Fibroblast of skin of abdomen (primary cell): Measurements from ENCODE around the gene BANF1.
"Not testable (repeated sequence)": the region's sequence is repeated elsewhere in the genome, so short reads cannot be mapped to it uniquely, and the experiment has no call there.

ENCODE experiments used
- DNase-seq: peaks from one replicate; pipeline ENCODE4 v3.0.0-alpha.2; 2013

BANF1 gene

DNA sequence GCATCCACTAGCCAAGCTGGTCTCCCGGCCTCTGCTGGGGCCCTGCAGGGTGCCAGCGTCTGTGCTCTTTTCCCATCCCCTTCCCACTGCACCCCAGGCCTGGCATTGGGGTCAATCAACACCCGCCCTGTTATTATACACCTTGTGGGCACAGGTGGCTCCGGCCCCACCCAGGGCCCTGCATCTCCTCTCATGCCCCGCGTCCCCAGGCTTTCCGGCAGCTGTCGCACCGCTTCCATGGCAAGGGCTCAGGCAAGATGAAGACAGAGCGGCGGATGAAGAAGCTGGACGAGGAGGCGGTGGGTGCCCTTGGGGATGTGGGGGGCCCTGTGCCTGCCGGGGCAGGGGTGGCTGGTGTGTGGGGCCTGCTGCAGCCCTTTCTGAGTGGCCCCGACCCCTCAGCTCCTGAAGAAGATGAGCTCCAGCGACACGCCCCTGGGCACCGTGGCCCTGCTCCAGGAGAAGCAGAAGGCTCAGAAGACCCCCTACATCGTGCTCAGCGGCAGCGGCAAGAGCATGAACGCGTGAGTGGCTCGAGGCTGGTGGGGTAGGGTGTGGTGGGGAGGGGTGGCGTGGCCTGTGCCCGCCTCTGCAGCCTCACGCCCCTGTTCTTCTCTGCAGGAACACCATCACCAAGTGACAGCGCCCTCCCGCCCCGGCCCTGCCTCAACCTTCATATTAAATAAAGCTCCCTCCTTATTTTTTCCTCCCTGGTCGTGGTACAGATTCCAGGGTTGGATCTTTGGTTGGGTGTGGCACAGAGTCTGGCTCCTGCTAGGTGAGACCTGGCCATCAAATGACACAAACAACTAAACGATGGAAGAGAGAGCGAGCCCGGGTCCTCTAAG, 23.7 kb upstream of the BANF1 start:
- no peak for DNase-seq

DNA sequence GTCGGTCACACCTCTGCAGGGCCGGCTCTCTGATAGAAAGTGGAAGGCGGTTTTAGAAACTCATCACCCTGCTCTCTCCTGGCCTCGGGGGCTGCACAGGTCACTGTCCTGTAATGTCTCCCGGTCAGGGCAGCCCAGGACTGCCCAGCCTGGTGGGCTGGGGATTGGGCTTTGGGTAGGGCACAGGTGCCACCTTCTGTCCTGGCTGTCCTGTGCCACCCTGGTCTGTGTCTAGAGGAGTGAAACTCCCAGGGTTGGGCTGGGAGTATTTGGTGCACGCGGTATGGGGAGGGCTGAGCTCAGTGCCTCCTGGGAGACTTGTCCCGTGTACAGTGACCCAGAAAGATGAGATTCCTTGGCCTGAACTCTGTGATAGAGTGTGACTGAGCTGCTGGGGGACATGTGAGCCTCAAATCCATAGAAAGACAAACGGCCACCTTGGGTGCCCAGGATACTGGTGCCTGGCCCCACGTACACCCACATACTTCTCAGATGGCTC, 23.0 kb upstream of the BANF1 start:
- no peak for DNase-seq

- no peak for DNase-seq
These were observed 21.1 kb upstream of the BANF1 start for GRCh38 chr11:65981101-65981740.

- DNase-seq = no peak
These were observed 20.1 kb upstream of the BANF1 start for GRCh38 chr11:65981972-65982823.

DNA sequence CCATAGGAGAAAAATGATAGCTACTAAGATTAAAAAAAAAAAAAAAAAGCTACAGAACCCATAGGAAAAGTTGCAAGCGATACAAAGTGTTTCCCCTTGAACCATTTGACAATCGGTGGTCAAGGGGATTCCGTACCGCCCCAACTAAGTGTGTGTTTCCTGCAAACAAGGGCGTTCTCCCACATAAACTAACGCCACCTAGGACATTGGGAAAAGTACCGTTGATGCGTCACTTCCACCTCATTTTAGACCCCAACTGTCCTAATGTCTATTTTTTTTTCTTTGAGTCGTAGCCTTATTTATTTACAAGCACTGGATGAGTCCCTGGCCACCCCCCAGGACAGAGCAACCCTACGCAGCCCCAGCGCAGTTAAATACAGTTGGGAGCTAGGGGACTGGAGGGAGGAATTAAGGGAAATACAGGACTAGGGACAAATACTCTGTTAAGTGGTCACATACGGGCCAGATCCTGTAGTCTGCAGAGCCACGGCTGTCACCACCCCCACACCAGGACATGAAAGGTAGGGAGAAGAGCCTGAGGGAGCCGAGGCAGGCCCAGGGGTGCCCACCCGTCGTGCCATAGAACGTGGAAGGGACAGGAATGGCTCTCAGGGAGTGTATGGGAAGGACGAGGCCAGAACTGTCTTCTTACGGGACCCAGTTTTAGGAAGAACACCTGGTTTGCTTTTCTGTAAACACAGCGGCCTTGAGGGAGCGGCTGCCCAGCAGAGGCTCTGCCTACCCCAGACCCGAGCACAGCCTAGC, 19.3 kb upstream of the BANF1 start:
- no peak for DNase-seq

DNA sequence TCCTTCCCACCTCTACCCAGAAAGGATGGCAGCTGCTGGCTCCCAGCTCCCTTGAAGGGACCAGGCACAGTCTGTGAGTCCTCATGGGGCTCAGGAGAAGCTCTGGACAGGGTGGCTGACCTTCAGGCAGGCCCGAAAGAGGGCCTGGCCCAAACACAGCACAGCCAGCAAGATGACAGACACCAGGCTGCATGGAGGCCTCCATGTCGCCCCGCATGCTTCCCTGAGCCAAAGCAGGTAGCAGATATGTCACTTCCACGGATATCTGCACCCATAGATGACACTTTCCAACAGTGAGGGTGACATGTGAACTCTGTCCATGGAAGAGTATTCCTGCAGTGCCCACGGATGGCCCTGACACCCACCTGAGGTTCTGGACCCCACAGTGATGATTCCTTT, 18.7 kb upstream of the BANF1 start:
- no peak for DNase-seq

DNA sequence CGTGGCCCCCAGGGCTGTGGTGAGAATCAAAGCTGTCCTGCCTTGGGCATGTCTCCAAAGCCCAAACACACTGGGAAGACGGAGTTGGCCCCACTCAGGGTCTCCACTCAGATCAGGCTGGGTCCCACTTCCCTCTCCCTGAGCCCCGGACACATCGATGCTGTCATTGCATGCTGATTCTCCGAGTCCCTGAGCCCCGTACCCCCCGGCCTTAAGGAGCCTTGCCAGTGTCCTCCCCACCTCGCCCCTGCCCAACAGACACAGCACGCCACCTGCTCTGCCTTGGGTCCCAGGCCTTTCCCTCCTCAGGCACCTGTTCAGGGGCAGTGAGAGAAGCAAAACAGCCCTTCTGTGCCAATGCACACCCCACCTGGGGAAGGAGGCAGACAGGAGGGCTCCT, 15.0 kb upstream of the BANF1 start:
- DNase-seq = no peak

- DNase-seq = peak; percentile 93
These were observed 13.3 kb upstream of the BANF1 start for GRCh38 chr11:65988791-65989592.

- DNase-seq = no peak
These were observed 10.2 kb upstream of the BANF1 start for GRCh38 chr11:65992056-65992455.

DNA sequence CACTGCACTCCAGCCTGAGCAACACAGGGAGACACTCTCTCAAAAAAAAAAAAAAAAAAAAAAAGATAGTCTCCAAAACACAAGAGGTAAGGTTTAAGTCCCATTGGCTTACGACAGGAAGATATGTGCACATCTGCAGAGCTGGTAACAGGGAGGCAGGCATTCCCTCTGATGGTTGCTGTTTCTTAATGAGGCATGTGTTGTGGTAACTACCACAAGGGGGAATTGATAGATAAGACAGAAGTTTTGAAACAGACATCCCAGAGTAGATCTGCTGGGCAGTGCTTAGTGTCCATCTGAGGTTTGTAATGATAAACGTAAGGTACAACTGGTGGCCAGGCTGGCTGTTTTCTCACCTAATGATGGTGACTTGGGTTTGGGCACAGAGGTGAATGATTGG, 5.0 kb upstream of the BANF1 start:
- no peak for DNase-seq

GRCh38 chr11:66002648-66003225, 434 bp downstream of the BANF1 start:
- no peak for DNase-seq

- no peak for DNase-seq
These were observed 988 bp downstream of the BANF1 start for GRCh38 chr11:66003291-66003690.

GRCh38 chr11:66004186-66004585, 1.9 kb downstream of the BANF1 start:
- DNase-seq = no peak

DNA sequence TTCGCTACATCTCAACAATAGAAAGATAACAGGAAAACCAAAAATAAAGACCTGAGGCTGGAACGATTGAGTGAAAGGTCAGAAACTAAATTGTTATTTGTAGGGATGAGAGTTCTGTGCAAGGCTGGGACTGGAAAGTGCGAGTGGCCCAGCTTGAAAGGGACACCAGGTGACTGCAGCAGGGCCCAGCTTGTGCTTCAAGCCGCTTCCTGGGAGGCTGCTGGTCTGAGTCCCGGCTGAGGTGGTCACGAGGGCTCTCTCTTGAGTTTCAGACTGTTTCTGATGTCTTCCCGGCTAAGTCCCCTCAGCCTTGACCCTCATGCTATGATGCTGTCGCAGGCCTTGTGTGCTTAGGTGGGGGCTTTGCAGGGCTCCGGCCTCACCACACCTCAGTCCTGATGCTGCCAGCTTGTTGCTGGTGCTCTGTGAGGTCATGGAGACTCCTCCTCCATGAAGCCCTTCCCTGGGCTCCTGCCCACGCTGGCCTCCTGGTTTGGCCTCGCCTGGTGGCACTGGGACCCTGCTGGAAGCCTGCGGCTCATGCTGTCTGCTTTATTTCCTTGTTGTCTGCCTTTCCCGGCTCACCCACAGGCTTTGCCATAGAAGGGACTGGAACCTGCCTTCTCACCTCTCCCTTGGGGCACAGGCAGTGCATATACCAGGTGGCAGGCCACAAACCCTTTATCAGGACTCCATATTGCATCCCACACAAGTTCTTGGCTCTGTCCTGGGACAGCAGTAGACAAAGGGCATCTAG, 4.0 kb downstream of the BANF1 start:
- DNase-seq = no peak

DNA sequence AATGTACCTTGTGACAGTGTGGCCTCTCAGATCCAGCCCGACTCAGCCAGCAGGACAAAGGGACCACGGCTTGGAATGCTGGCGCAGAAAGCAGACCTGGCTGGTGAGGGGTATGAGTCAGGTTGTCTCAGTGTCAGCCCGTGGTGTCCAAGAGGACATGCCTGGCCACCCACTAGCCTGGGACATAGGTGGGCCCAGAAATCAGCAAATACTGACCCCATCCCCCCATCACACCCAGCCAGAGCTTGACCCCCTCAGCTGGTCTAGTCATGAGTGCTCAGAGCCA, 4.5 kb downstream of the BANF1 start:
- DNase-seq = no peak

- no peak for DNase-seq
These were observed 4.9 kb downstream of the BANF1 start for GRCh38 chr11:66007201-66007634.

DNA sequence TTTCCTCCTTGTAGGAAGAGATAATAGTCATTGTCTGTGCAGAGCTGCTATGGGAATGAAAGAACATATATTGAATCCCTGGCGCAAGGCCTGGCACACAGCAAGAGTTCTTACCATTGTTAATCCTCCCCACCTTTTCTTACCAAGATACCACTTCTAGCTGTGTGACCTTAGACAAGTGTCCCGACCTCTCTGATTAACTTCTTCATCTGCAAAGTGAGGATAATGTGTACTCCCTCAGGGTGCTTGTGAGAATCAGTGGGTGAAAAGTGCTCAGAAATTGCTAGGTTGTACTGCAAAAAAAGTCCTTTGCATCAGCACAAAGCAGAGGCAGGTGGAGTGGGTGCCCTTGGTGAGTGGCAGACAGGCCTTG, 5.8 kb downstream of the BANF1 start:
- no peak for DNase-seq

GRCh38 chr11:66008468-66009101, 6.3 kb downstream of the BANF1 start:
- no peak for DNase-seq

GRCh38 chr11:66010036-66010435, 7.7 kb downstream of the BANF1 start:
- DNase-seq = not testable (repeated sequence)

DNA sequence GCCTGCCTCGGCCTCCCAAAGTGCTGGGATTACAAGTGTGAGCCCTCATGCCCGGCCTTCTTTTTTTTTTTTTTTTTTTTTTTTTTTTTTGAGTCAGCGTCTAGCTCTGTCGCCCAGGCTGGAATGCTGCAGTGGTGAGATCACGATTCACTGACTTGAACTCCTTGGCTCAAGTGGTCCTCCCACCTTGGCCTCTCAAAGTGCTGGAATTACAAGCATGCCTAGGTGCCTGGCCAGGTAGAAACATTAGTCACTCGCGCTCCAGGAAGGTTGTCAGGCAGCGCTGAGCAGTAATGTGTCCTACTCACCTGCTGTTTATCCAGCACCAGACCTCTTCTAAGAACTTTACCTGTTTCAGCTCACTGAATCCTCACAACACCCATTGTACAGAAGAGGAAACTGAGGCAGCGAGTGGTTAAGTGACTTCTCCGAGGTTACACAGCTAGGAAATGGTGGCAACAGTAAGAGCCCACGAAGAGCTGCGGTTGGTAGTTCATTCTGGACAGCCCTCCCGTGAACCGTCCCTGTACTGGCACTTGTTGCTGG, 9.0 kb downstream of the BANF1 start:
- DNase-seq = peak; percentile 40
